HEK293 (cell line): ENCODE measurements around the gene PTCRA.

ENCODE experiments used
- ELK4 ChIP-seq: IDR thresholded peaks from 2 replicates; pipeline ENCODE4 v1.6.1; 2011; ENCODE audit warnings: mild to moderate bottlenecking, low read depth, low read length, borderline replicate concordance
- IKZF3 ChIP-seq: fragments of 450-650 bp; IDR thresholded peaks from 2 replicates; pipeline ENCODE4 v1.5.0; 2018; ENCODE audit warnings: missing biosample characterization, mild to moderate bottlenecking, missing genetic modification characterization, moderate library complexity
- INSM2 ChIP-seq: fragments of 450-650 bp; formaldehyde crosslinking; IDR thresholded peaks from 2 replicates; pipeline ENCODE4 v1.5.1; 2016; ENCODE audit warnings: missing biosample characterization, missing genetic modification characterization
- MYNN ChIP-seq: fragments of 450-650 bp; formaldehyde crosslinking; IDR thresholded peaks from 2 replicates; pipeline ENCODE4 v1.5.1; 2016; ENCODE audit warnings: missing biosample characterization, missing genetic modification characterization, borderline replicate concordance
- SCRT1 ChIP-seq: fragments of 450-650 bp; formaldehyde crosslinking; IDR thresholded peaks from 2 replicates; pipeline ENCODE4 v1.5.1; 2016; ENCODE audit warnings: missing biosample characterization, missing genetic modification characterization, borderline replicate concordance
- SETDB1 ChIP-seq: IDR thresholded peaks from one replicate; pipeline ENCODE4 v1.6.1; 2017; ENCODE audit warnings: mild to moderate bottlenecking, low read length, moderate library complexity, mixed read lengths; ENCODE audit not compliant: insufficient read length
- SP3 ChIP-seq: fragments of 450-650 bp; formaldehyde crosslinking; IDR thresholded peaks from 2 replicates; pipeline ENCODE4 v1.5.1; 2016; ENCODE audit warnings: missing biosample characterization, missing genetic modification characterization
- ZBTB20 ChIP-seq: fragments of 450-650 bp; formaldehyde crosslinking; IDR thresholded peaks from 2 replicates; pipeline ENCODE4 v1.5.1; 2016; ENCODE audit warnings: missing biosample characterization, missing genetic modification characterization
- ZBTB48 ChIP-seq: fragments of 450-650 bp; formaldehyde crosslinking; IDR thresholded peaks from 2 replicates; pipeline ENCODE4 v1.5.1; 2016; ENCODE audit warnings: missing biosample characterization, missing genetic modification characterization
- ZFHX2 ChIP-seq: fragments of 450-650 bp; formaldehyde crosslinking; conservative IDR thresholded peaks from 2 replicates; pipeline ENCODE4 v1.5.1; 2016; ENCODE audit warnings: missing biosample characterization, missing genetic modification characterization
- ZNF133 ChIP-seq: fragments of 450-650 bp; formaldehyde crosslinking; IDR thresholded peaks from 2 replicates; pipeline ENCODE4 v1.5.1; 2016; ENCODE audit warnings: missing biosample characterization, missing genetic modification characterization
- ZNF274 ChIP-seq, 2 experiments: fragments of 200-500 bp in 1 of 2; fragments of 450-650 bp in 1 of 2; sonication (Bioruptor generic) in 1 of 2; formaldehyde crosslinking in 1 of 2; IDR thresholded peaks; 2 replicates each; pipeline versions ENCODE4 v1.5.1 to v1.6.1; 2014 to 2016; ENCODE audit warnings: borderline replicate concordance in 1 of 2, inconsistent platforms in 1 of 2, low read length in 1 of 2, missing biosample characterization in 1 of 2, missing genetic modification characterization in 1 of 2
- ZNF280C ChIP-seq: fragments of 450-650 bp; formaldehyde crosslinking; IDR thresholded peaks from 2 replicates; pipeline ENCODE4 v1.5.1; 2016; ENCODE audit warnings: missing biosample characterization, missing genetic modification characterization
- ZNF280D ChIP-seq: fragments of 450-650 bp; formaldehyde crosslinking; IDR thresholded peaks from 2 replicates; pipeline ENCODE4 v1.5.1; 2016; ENCODE audit warnings: missing biosample characterization, missing genetic modification characterization
- ZNF292 ChIP-seq: fragments of 450-650 bp; formaldehyde crosslinking; IDR thresholded peaks from 2 replicates; pipeline ENCODE4 v1.5.1; 2016; ENCODE audit warnings: low read depth, missing biosample characterization, missing genetic modification characterization, borderline replicate concordance
- ZNF302 ChIP-seq: fragments of 450-650 bp; formaldehyde crosslinking; IDR thresholded peaks from 2 replicates; pipeline ENCODE4 v1.5.1; 2016; ENCODE audit warnings: missing biosample characterization, missing genetic modification characterization, low read depth
- ZNF311 ChIP-seq: fragments of 450-650 bp; formaldehyde crosslinking; IDR thresholded peaks from 2 replicates; pipeline ENCODE4 v1.5.1; 2017; ENCODE audit warnings: missing biosample characterization, missing genetic modification characterization, borderline replicate concordance
- ZNF354C ChIP-seq: fragments of 450-650 bp; formaldehyde crosslinking; IDR thresholded peaks from 2 replicates; pipeline ENCODE4 v1.5.1; 2016; ENCODE audit warnings: missing biosample characterization, missing genetic modification characterization, low read depth, borderline replicate concordance
- ZNF362 ChIP-seq: fragments of 450-650 bp; formaldehyde crosslinking; IDR thresholded peaks from 2 replicates; pipeline ENCODE4 v1.5.1; 2016; ENCODE audit warnings: missing biosample characterization, missing genetic modification characterization
- ZNF488 ChIP-seq: fragments of 450-650 bp; formaldehyde crosslinking; IDR thresholded peaks from 2 replicates; pipeline ENCODE4 v1.5.1; 2016; ENCODE audit warnings: missing biosample characterization, missing genetic modification characterization
- ZNF544 ChIP-seq: fragments of 450-650 bp; formaldehyde crosslinking; IDR thresholded peaks from 2 replicates; pipeline ENCODE4 v1.5.0; 2017; ENCODE audit warnings: missing biosample characterization, missing genetic modification characterization
- ZNF555 ChIP-seq: fragments of 450-650 bp; formaldehyde crosslinking; conservative IDR thresholded peaks from 2 replicates; pipeline ENCODE4 v1.5.1; 2017; ENCODE audit warnings: missing biosample characterization, mild to moderate bottlenecking, missing genetic modification characterization, inconsistent platforms
- ZNF571 ChIP-seq: fragments of 450-650 bp; formaldehyde crosslinking; IDR thresholded peaks from 2 replicates; pipeline ENCODE4 v1.5.0; 2017; ENCODE audit warnings: missing biosample characterization, missing genetic modification characterization
- ZNF585B ChIP-seq: fragments of 450-650 bp; formaldehyde crosslinking; IDR thresholded peaks from 2 replicates; pipeline ENCODE4 v1.5.1; 2016; ENCODE audit warnings: missing biosample characterization, missing genetic modification characterization
- ZNF664 ChIP-seq: fragments of 450-650 bp; formaldehyde crosslinking; IDR thresholded peaks from 2 replicates; pipeline ENCODE4 v1.5.1; 2016; ENCODE audit warnings: missing biosample characterization, missing genetic modification characterization
- ZNF704 ChIP-seq: fragments of 450-650 bp; formaldehyde crosslinking; IDR thresholded peaks from 2 replicates; pipeline ENCODE4 v1.5.1; 2016; ENCODE audit warnings: missing biosample characterization, missing genetic modification characterization
- ZNF707 ChIP-seq: fragments of 450-650 bp; formaldehyde crosslinking; IDR thresholded peaks from 2 replicates; pipeline ENCODE4 v1.5.1; 2016; ENCODE audit warnings: missing biosample characterization, missing genetic modification characterization
- ZNF777 ChIP-seq: fragments of 450-650 bp; formaldehyde crosslinking; IDR thresholded peaks from 2 replicates; pipeline ENCODE4 v1.5.1; 2017; ENCODE audit warnings: missing biosample characterization, missing genetic modification characterization, borderline replicate concordance
- ZSCAN30 ChIP-seq: fragments of 450-650 bp; IDR thresholded peaks from 2 replicates; pipeline ENCODE4 v1.5.1; 2018; ENCODE audit warnings: missing biosample characterization, mild to moderate bottlenecking, missing genetic modification characterization, moderate library complexity

PTCRA gene

GRCh38 chr6:42929821-42930360 is 14.0 kb downstream of the PTCRA start (continued):
- TF ChIP-seq ZNF488, result no peak
- peak; percentile 39; the same call in 1 of the 2 replicates for TF ChIP-seq IKZF3 (tag by site-specific recombination)
- TF ChIP-seq ZNF707 (tag by site-specific recombination), result no peak
- TF ChIP-seq INSM2 (tag by site-specific recombination), result no peak
- TF ChIP-seq MYNN (tag by site-specific recombination), result peak; percentile 14; the same call in 1 of the 2 replicates
- TF ChIP-seq ZNF280C (tag by site-specific recombination), result no peak
- no peak for TF ChIP-seq ZNF585B (tag by site-specific recombination)
- TF ChIP-seq ZNF544, result no peak
- peak; percentile 87 for TF ChIP-seq ZBTB20 (tag by site-specific recombination)
- no peak for TF ChIP-seq SETDB1
- no peak for TF ChIP-seq ZNF133 (tag by site-specific recombination)
- TF ChIP-seq ZNF777 (tag by site-specific recombination), result no peak
- no peak for TF ChIP-seq ZNF664
- TF ChIP-seq ZNF555 (tag by site-specific recombination), result no peak
- TF ChIP-seq ZNF302, result no peak
- no peak for TF ChIP-seq ELK4
- no peak for TF ChIP-seq ZNF704 (tag by site-specific recombination)
- TF ChIP-seq ZNF354C (tag by site-specific recombination), result no peak
- no peak for TF ChIP-seq ZNF571 (tag by site-specific recombination)
- TF ChIP-seq ZNF292, result no peak
- no peak for TF ChIP-seq ZBTB48 (tag by site-specific recombination)
- TF ChIP-seq ZSCAN30 (tag by site-specific recombination), result no peak
- no peak for TF ChIP-seq SP3 (tag by site-specific recombination)
- no peak; the same call in 1 of the 2 replicates for TF ChIP-seq ZFHX2
- no peak for TF ChIP-seq ZNF311
- TF ChIP-seq SCRT1 (tag by site-specific recombination), result no peak
- TF ChIP-seq ZNF280D, result no peak
- TF ChIP-seq ZNF362 (tag by site-specific recombination), result 0 out of 2 replicates have a peak, but pooled peaks have one; percentile 35
- TF ChIP-seq ZNF274 (IDR thresholded peaks at IDR 0.05; ENCODE audit: low read length), result no peak
- TF ChIP-seq ZNF274 (tag by site-specific recombination; IDR thresholded peaks at IDR 0.05; ENCODE audit: borderline replicate concordance), result no peak
